D721Med (cell line): ENCODE results near the gene CNKSR2.
"Not testable (repeated sequence)": the region's sequence is repeated elsewhere in the genome, so short reads cannot be mapped to it uniquely, and the experiment has no call there.

Experiments
- DNase-seq: peaks from one replicate; pipeline ENCODE4 v3.0.0; 2011; ENCODE audit warnings: low spot score; ENCODE audit not compliant: insufficient read length
- FAIRE-seq: peaks from 2 replicates; lab custom pipeline; 2011; peaks lifted over from hg19 to GRCh38; lab: Jason Lieb, UNC
- CTCF ChIP-seq: IDR thresholded peaks from 2 replicates; pipeline ENCODE4 v1.5.1; 2012; ENCODE audit warnings: mild to moderate bottlenecking, control low read depth; ENCODE audit not compliant: insufficient read depth; ENCODE audit errors: missing control alignments

Gene CNKSR2

GRCh38 chrX:21524008-21524407 lies 149.8 kb downstream of the CNKSR2 start:
- no peak for TF ChIP-seq CTCF
- no peak for DNase-seq
- FAIRE-seq, result no peak

GRCh38 chrX:21528076-21528475 lies 153.9 kb downstream of the CNKSR2 start:
- FAIRE-seq (no peak), DNase-seq (no peak)
- no peak for TF ChIP-seq CTCF

- FAIRE-seq, result no peak
- TF ChIP-seq CTCF, result no peak
- no peak for DNase-seq
Observed at GRCh38 chrX:21529771-21530170, 155.6 kb downstream of the CNKSR2 start.

- FAIRE-seq, DNase-seq: not testable (repeated sequence)
Observed at GRCh38 chrX:21544642-21545041, 170.4 kb downstream of the CNKSR2 start.

GRCh38 chrX:21559417-21559816 lies 185.2 kb downstream of the CNKSR2 start:
- FAIRE-seq, result no peak
- no peak for TF ChIP-seq CTCF
- DNase-seq, result no peak

GRCh38 chrX:21565025-21565424 lies 190.8 kb downstream of the CNKSR2 start:
- FAIRE-seq, result peak; percentile 16
- no peak for DNase-seq
- TF ChIP-seq CTCF, result no peak

GRCh38 chrX:21574793-21575192 lies 200.6 kb downstream of the CNKSR2 start:
- no peak for FAIRE-seq

More at GRCh38 chrX:21574793-21575192, 200.6 kb downstream of the CNKSR2 start:
- no peak for TF ChIP-seq CTCF
- DNase-seq, result no peak
